Activated CD4-positive, CD25-positive, alpha-beta regulatory T cell (primary cell): ENCODE measurements around the gene DNAH9.

Source experiments
- DNase-seq, 4 experiments: peaks; one replicate each; lab custom pipeline; 2025; lab: John Stamatoyannopoulos, UW

DNAH9 gene

GRCh38 chr17:11757815-11758214 is 159.5 kb downstream of the DNAH9 start:
- DNase-seq, result no peak

DNA sequence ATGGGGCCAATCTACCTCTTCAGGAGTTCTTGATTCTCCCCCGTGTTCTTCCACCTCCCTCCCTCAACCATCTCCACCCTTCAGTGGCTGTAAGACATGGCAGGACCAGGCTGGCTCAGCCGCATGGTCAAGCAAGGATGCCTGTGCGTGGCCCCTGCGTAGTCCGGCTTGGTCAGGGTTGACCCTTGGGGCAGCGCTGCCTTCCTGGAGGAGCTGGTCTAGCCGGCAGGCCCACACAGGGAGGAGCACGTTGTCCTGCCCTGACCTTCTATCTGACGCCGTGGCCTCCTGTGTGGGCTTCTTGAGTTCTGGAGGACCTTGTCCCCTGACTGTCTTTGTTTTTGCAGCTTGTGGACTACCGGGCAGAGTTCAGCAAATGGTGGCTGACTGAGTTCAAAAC is 169.8 kb downstream of the DNAH9 start:
- no peak for DNase-seq

DNA sequence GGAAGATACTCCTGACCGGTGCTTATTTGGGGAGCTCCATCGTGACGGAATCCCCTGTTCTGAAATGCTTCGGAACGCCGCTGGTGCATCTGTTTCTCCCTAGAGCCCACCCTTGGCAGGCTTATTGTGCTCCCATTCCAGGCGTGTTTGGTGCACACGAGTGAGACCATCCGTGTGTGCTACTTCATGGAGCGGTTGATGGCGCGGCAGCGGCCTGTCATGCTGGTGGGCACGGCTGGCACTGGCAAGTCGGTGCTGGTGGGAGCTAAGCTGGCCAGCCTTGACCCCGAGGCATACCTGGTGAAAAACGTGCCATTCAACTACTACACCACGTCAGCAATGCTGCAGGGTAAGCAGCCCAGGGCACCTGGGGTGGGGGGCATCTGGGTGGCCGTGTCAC is 170.7 kb downstream of the DNAH9 start:
- no peak for DNase-seq

DNA sequence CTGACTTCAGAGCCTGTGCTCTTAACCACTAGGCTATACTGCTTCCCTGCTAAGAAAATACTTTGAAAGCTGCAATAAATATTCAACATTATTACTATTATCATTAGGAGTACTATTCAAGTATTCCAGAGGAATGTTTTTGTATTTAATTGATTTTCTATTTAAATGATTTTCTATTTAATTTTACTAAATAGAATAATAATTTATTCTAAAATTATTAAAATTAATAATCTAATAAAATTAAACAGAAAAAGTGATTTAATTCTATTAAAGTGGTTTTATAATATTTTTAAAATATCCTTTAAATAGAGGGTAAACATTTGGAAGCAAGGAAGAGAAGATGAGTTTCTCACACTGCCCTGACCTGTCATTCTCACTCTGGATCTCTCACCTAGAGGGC is 173.8 kb downstream of the DNAH9 start:
- no peak for DNase-seq

DNA sequence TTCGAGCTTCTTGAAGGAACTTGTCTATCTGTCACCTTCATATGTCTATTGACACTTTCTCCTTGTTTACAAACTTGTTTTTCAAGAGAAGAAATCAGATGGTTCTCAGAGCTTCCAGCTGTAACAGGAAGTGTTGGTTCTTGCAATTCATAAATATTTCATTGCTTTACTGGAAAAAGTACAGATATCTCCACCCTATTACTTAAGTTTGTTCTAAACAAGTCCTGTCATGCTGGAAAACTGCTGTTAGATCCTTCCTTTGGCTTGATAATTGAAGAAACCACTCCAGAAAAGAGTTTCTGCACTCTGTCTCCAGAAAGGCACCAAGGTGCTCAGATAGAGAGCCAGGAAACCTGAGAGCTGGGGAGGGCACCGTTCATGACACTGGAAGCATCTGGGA is 181.6 kb downstream of the DNAH9 start:
- DNase-seq, result no peak

DNA sequence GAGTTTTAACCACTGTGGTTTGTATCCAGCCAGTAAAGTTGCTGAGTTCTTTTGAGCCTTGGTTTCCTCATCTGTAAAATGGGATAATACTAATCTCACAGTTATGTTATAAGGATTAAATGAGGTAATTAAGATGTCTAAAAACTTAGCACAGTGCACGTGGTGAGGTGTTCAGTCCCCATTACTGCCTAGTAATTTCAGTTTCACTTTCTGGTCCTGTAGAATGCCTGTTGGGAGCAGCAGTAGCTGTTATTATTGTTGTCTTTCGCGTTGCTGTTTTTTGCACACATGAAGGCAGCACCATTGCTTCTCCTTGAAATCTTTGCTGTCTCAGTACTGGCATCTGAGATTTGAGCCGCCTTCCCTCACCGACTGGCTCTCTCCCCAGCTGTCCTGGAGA is 182.4 kb downstream of the DNAH9 start:
- DNase-seq, result no peak

- DNase-seq, result no peak
Measured at GRCh38 chr17:11786711-11787438, 188.6 kb downstream of the DNAH9 start.

DNA sequence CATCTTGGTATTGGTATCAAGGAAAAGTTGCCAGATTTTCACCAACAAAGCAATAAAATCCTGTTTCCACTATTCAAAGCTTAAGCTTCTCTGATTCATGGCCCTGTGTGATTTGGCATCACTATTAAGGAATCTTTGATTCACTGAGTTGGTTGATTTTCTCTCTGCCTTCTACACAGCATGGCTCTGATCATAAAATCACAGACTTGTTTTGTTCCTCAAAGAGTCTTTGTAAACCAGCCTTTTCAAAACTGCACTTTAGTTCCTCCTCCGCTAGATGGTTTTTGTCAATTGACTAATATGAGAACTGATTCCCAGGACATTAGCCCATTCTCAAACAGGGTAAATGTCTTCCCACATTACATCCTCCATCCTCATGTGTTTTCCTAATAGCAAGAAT is 197.6 kb downstream of the DNAH9 start:
- DNase-seq, result no peak

- DNase-seq, result no peak
Measured at GRCh38 chr17:11797803-11798202, 199.5 kb downstream of the DNAH9 start.

- DNase-seq, result no peak
Measured at GRCh38 chr17:11803231-11803969, 205.1 kb downstream of the DNAH9 start.

DNA sequence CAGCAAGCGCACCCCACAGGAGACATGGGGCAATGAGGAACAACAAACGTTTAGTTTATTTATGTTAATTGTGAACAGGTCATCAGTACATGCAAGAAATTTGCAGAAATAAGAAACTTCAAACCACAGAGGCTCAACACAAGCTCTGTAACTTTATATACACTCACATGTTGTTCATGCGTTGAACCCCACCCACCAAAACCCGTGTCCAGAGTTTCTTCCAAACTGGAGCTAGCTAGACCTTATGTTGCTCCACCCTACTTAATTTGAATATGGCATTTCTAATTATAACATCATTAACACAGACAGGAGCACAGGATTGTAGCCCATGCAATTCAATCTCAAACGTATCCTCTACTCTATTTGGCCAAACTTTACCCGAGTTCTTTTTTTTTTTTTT is 206.9 kb downstream of the DNAH9 start:
- DNase-seq, result no peak

DNA sequence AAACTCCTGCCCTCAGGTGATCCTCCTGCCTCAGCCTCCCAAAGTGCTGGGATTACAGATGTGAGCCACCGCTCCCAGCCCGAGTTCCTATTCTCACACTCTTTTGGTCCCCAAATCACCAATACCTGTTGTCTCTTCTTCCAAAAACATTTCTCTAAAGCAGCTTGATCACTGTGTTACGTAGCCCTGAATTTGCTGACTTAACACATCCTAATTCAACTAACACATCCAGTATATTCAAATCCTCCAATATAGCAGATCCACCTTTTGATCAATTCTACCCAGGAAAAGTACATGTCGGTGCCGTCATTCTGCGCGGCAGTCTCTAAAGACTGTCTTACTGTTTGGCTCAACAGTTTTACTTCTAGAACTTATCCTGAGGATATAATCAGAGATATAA is 207.7 kb downstream of the DNAH9 start:
- no peak for DNase-seq

DNA sequence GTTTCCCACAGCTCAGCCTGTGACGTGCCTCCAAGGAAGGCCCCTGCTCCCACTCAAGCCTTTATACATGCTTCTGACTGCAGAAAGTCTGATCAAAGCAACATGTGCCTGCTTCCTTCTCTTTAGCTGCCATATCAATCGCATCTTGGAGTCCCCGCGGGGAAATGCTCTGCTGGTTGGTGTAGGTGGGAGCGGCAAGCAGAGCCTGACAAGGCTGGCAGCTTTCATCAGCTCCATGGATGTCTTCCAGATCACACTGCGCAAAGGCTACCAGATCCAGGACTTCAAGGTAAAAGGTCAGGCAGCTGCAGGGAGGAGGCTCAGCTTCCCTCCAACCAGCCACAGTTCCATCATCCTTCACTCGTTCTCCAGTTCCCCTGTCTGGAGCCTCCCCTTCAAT is 209.3 kb downstream of the DNAH9 start:
- DNase-seq, result no peak

DNA sequence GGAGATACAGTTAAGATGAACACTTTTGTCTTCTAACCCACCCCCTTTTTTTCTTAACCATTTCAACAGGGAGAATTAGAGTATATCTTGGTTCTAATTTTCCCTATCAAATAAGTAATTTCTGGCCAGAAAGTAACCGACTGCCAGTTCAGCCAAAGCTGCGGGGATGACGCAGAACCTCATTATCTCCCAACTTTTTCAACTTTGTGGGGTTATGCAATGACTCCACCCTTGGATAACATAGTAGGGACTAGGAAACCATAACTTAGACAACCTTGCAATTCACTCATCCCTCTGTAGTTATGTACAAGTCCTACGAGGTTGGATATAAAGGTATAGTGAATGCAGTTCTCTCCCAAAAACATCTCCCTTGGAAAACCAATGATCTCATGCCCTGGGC is 215.0 kb downstream of the DNAH9 start:
- DNase-seq, result no peak

GRCh38 chr17:11813871-11814270 is 215.6 kb downstream of the DNAH9 start:
- DNase-seq, result no peak

- no peak for DNase-seq
Measured at GRCh38 chr17:11814655-11815262, 216.5 kb downstream of the DNAH9 start.

DNA sequence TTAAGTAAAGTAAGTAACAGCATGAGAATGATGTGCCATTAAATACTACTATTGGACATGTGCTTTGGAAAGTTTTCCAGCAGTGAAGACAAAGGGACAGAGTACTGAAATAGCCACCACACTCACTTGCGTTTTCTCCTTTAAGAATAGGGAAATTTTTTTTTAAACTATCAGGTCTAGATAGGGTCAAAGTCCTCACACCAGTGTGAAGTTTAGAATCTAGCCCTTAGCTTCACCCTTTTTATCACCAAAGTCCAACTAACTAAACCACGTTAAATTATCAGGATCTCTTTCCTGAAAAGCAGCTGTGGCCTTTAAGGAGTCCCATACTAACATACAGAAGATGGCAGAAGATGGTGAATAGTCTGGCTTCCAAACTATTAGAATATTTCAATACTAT is 218.1 kb downstream of the DNAH9 start:
- DNase-seq, result no peak

GRCh38 chr17:11823862-11824261 is 225.6 kb downstream of the DNAH9 start:
- no peak for DNase-seq

DNA sequence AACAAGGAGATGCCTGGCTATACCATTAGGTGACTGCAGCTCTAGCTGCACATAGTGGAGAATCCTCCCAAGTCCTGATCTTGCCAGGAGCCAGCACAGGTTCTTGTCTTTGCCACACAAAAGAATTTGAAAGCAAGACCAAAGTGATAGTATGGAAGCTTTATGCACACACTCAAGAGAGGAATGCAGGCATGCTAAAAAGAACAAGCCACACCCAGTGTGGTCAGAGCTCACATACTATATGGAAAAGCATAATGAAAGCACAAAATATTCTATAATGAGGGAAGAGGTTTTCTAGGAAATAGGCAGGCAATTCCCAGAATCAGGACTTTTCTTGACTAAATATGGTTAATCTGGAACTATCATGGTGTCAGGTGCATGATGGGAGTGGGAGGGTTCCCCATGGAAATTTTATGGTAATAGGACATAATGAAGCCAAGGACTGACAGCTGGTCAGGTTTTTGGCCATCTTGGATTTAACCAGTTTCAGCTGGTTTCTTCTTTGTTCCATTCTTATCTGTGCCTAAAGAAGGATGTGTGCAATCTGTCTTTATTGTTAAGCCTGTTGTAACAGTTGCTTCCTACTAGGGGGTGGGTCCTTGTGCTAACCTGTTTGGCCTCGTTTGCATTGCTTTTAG is 227.4 kb downstream of the DNAH9 start:
- DNase-seq, result no peak

GRCh38 chr17:11832401-11833137 is 234.3 kb downstream of the DNAH9 start:
- no peak for DNase-seq

GRCh38 chr17:11836508-11836907 is 238.2 kb downstream of the DNAH9 start:
- DNase-seq, result no peak

- DNase-seq, result no peak
Measured at GRCh38 chr17:11840052-11840451, 241.8 kb downstream of the DNAH9 start.
